Lower leg skin (tissue), 3 donors: ENCODE measurements around the gene SMAD5.

Source experiments
- CTCF ChIP-seq, 3 donors: fragments of 450-650 bp; IDR thresholded peaks; one replicate each; pipeline ENCODE4 v1.5.1; 2016; ENCODE audit warnings: antibody characterized with exemption in 3 of 3, mild to moderate bottlenecking in 3 of 3, moderate library complexity in 2 of 3
- POLR2A ChIP-seq, 2 donors: fragments of 450-650 bp; IDR thresholded peaks; one replicate each; pipeline ENCODE4 v1.6.1; 2016 to 2017; ENCODE audit warnings: antibody characterized with exemption in 2 of 2, mild to moderate bottlenecking in 1 of 2, moderate library complexity in 1 of 2

GRCh38 chr5:136186796-136187195 lies 54.2 kb downstream of the SMAD5 start:
- TF ChIP-seq POLR2A (IDR thresholded peaks at IDR 0.05) (no peak), CTCF (IDR thresholded peaks at IDR 0.05) (no peak)
